Stimulated activated CD4-positive, alpha-beta T cell treated with anti-CD3 and anti-CD28 coated beads, Interleukin-4, amount 100 ng/mL, for 24 hours (primary cell): Measurements from ENCODE around the gene TTLL4.

Experiments used
- DNase-seq: peaks from one replicate; pipeline ENCODE4 v3.0.0-alpha.2; 2020

Gene TTLL4

GRCh38 chr2:218713922-218714321 is 3.3 kb downstream of the TTLL4 start:
- no peak for DNase-seq

GRCh38 chr2:218716070-218716469 is 5.4 kb downstream of the TTLL4 start:
- DNase-seq: no peak

DNA sequence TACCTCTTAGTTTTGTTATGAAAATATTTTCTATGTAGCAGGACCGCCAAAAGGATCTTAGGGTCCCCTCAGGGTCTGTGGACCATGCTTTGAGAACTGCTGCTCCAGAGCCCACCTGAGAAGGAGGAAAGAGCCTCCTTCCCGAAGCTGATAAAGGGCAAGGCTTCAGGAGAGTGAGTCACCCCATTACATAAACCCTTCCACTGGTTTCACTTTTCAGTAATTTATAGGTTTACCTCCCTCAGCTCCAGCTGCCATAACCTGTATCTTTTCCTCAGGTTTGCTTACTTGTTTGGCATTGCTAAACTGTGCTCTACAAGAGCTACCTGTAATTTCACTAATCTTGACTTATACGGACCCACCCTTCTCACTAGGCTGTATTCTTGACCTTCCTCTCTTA is 6.6 kb downstream of the TTLL4 start:
- no peak for DNase-seq

GRCh38 chr2:218718058-218718457 is 7.4 kb downstream of the TTLL4 start:
- DNase-seq: no peak

- DNase-seq: no peak
Measured at GRCh38 chr2:218719457-218719856, 8.8 kb downstream of the TTLL4 start.

- DNase-seq: no peak
Measured at GRCh38 chr2:218720048-218721041, 9.7 kb downstream of the TTLL4 start.

DNA sequence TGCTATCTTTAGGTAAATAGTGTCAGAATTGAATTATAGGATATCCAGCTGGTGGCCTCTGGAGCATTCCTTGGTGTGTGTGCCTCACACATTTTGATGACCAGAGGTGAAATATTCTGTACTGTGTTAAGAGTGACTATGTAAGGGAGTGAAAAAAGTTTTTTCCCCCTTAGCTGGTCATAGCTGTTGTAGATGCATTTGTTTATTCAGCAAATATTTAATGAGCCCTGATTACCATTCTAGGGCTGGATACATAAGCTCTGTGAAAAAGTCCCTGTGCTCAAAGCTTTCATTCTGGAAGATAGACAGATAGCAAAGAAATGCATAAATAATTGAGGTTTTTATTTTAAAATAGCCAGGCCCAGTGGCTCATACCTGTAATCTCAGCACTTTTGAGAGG is 10.9 kb downstream of the TTLL4 start:
- DNase-seq: no peak

- DNase-seq: no peak
Measured at GRCh38 chr2:218721934-218722333, 11.3 kb downstream of the TTLL4 start.

DNA sequence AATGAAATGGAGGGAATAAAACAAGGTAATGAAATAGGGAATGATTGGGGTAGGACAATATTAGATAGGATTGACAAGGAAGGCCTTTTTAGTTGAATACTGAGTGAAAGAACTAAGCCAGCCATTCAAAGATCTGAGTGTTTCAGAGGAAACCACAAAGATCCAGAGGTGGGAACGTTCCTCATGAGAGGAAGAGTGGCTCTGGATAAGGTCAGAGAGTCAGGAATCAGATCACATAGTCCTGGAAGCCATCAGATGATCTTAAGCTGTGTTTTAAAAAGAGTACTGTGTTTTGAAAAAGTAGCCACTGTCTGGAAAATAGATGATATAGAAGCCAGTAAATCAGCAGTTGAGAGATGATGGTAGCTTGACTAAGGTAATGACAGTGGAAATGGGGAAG is 11.8 kb downstream of the TTLL4 start:
- DNase-seq: no peak

DNA sequence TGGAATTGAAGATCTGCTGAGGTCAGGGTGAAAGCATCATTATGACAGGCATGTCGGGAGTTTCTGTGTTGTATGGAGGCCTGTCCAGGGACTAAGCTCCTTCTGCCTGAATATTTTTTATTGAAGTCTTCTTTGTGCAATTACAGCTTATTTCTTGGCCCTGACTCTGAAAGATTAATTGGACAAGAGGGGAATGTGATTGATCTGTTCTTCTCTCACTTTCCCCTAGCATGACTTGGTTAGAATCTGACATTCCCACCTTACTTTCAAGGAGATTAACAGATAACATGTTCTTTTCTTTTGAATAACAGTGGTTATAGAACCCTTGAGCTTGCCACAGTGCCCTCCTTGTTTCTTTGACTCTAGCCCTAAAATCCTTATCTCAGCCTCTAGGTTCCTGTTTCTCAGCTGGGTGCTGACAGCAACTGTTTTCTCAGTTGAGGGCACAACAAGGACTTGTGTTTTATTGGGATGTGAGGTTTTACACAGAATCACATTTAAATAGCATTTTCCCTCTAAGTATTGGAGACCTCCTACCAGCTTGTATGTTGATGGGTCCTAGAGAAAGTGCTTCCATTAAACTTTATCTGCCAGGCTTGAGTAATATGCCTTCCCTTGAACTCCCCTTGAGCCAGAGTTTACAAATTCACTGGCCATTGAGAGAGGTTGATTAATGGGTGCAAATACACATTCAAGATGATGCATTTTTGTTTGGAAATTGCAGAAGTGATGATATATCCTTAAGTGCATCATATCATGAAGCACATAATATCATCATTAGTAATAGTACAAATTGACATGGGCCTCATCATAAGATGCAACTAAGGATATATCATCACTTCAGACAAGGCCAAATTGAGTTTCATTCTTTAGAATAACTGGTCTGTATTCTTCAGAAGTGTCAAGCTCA is 12.5 kb downstream of the TTLL4 start:
- DNase-seq: no peak

- no peak for DNase-seq
Measured at GRCh38 chr2:218726004-218726574, 15.5 kb downstream of the TTLL4 start.

DNA sequence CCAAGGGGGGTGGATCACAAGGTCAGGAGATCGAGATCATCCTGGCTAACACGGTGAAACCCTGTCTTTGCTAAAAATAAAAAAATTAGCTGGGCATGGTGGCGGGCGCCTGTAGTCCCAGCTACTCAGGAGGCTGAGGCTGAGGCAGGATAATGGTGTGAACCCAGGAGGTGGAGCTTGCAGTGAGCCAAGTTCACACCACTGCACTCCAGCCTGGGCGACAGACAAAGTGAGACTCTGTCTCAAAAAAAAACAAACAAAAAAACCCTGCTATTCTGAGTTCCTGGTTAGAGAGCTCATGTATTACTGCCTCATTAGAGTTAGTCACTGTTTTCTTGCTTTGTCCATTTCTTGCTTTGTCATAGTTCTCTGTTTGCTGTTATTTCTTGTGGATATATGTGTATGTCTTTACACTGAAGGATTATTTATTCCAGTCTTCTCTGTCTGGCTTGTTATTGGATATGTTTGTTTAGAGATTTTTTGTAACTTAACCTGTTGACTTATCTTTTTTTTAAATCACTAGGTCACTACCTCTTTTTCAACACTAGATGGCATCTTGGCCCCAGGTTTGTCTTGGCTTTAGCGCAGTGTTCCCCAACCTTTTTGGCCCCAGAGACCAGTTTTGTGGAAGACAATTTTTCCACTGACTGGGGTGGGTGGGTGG is 17.0 kb downstream of the TTLL4 start:
- DNase-seq: no peak

- no peak for DNase-seq
Measured at GRCh38 chr2:218729640-218730039, 19.0 kb downstream of the TTLL4 start.

DNA sequence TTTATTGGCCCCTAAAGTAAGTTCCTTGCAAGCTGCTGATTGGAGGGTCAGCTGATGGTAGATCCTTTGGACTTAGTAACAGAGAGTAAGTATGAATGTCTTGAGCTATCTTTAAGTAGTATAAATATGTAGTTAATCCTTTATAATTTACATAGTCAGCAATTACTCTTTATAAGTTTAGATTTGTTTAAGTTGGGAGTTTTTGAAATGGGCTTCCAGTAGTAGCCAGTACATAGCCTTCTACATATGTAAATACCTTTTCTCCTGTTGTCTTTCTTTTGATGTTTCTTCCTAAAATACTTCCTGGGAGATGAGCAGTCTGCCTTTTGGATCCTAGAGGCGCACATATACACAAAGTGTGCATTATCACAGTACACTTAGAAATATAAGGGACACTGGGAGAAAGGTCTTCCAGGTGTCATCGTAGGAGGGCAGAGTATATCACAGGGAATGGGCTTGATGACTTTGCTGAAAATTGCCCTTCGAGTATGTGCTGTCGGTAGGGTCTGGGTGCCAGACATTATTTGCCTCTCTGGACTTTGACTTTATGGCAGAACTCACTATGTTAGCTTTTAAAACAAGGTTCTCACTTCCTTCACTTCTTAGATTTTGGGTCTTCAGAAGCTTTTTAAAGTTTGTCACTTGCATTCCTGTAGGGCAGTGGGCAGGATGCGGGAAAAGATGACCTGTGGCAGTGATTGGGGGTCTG is 21.6 kb downstream of the TTLL4 start:
- DNase-seq: no peak

DNA sequence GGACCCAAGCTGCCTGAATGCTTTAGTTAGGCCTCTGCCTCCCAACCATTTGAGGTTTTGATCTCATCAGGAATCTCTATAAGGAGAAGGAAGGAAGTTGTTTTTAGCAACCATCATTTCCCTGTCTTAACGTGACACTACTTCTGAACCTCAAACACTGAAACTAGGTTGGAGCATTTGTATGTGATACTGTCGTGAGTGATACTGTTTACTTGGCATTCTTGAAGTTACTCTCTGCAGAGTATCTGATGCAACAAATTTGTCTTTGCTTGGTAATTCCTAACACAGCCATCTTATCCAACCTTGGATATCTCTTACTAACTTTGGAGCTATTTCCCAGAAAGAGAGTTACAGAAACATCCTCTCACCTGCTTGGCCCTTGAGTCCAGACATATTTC is 22.1 kb downstream of the TTLL4 start:
- DNase-seq: no peak

- peak; percentile 22 for DNase-seq
Measured at GRCh38 chr2:218733171-218734021, 22.8 kb downstream of the TTLL4 start.

DNA sequence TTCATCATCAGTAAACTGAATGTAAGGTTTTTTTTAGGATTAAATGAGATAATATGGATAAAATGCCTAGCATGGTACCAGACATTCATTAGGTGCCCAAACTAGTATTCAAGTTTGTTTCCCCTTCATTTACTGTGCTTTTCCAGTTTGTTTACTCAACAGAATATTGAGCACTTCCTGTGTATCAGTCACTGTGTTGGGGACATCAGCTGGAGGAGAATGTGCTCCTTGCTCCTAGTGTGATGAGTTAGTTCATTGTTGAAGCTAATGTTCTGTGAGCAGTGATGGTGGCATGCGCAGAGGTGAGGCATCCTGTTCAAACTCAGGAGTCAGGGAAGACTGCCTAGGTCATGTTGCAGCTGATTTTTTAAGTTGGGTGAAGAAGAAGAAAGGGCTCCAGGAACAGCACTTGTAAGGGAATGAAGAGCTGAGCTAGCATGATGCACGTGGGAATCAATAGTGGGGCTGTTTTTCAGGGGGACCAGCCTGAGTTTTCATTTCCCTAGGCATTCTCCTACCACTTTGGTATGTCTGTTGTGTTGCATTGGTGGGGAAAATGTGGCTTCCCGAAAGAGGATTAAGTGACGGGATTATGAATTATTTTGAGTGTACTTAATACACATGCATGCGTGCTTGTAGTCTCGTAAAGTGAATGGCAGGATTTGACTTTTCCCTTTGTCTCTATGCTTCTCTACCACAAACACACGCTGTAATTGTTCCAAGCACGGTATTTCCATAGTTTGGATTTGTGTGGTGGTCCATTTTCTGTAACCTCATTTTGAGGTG is 23.7 kb downstream of the TTLL4 start:
- DNase-seq: no peak

GRCh38 chr2:218736531-218736930 is 25.9 kb downstream of the TTLL4 start:
- DNase-seq: no peak

DNA sequence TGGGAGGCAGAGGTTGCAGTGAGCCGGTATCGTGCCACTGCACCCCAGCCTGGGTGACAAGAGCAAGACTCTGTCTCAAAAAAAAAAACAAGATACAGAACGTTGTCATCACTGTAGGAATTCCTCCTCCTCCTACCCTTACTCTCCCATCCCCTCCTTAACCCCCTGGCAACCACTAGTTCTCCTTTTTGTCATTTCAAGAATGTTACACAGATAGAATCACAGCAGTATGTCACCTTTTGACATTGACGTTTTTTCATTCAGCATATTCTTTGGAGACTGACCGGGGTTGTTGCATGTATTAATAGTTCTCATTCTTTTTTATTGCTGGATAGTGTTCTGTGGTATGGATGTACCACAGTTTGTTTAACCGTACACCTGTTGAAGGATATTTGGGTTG is 32.4 kb downstream of the TTLL4 start:
- DNase-seq: no peak

- peak; percentile 17 for DNase-seq
Measured at GRCh38 chr2:218744615-218745014, 34.0 kb downstream of the TTLL4 start.
